NB4 (cell line): Measurements from ENCODE around the gene TTLL6.
A peak's percentile ranks its signal among the peaks of the same experiment; 100 is the strongest.

Experiments used
- DNase-seq: peaks from one replicate; pipeline ENCODE4 v3.0.0; 2010; ENCODE audit warnings: low read depth
- H3K4me3 ChIP-seq: one replicate; pipeline ENCODE4 v1.5.1; 2011; ENCODE audit warnings: mild to moderate bottlenecking, low read depth, low read length, moderate library complexity
- CTCF ChIP-seq: IDR thresholded peaks from one replicate; pipeline ENCODE4 v1.5.1; 2012; ENCODE audit warnings: low read depth, low read length
- MAX ChIP-seq: IDR thresholded peaks from 2 replicates; pipeline ENCODE4 v1.6.1; 2011; ENCODE audit warnings: low read depth, low read length
- MYC ChIP-seq: IDR thresholded peaks from 2 replicates; pipeline ENCODE4 v1.6.1; 2011; ENCODE audit warnings: low read depth, low read length
- POLR2A ChIP-seq: IDR thresholded peaks from 2 replicates; pipeline ENCODE4 v1.6.1; 2011; ENCODE audit warnings: mild to moderate bottlenecking; ENCODE audit not compliant: insufficient read length; ENCODE audit errors: extremely low read depth

Gene TTLL6

DNA sequence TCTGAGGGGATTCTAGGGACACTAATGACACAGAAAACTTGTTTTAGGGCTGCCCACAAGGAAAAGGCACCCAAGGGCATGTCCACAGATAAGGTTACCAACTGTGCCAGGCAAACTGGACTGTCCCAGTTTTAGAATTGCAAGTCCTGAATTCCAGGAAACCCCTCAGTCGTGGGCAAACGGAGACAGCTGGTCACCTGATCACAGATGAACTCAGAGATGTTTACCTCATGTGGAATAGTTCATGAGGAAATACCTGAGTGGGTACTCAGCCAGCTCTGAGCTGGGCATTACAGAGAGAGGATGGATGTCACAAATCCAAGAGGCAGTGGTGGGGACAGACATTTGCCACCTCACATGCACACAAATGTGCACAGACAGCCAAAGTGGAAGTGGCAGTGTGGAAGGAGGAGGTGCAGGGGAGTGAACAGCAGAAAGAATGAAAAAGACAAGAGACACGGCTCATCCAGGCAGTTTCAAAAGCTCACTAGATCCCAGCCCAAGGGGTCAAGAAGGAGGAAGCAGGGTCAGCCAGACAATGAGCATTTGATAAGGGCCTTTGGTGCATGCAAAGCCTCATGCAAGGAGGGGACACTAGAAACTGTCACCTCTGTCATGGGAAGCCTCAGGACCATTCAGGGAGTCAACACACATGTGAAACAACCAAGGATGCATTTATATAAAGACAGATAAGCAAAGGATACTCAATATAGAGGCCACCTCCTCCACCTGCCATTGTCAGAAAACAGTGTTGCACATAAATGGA lies 24.8 kb downstream of the TTLL6 start:
- DNase-seq: no peak
- no peak for TF ChIP-seq MYC
- H3K4me3 ChIP-seq: no peak overlapping the region

GRCh38 chr17:48791128-48792032 lies 25.6 kb downstream of the TTLL6 start:
- no peak overlapping the region for H3K4me3 ChIP-seq
- peak; percentile 67 for DNase-seq
- TF ChIP-seq CTCF (peak; percentile 65), MYC (no peak)

GRCh38 chr17:48790607-48791127 lies 26.4 kb downstream of the TTLL6 start:
- H3K4me3 ChIP-seq: no peak overlapping the region
- DNase-seq: no peak
- no peak for TF ChIP-seq MYC
- no peak for TF ChIP-seq CTCF
- no peak for TF ChIP-seq MAX

GRCh38 chr17:48787828-48788227 lies 29.2 kb downstream of the TTLL6 start:
- no peak for TF ChIP-seq CTCF
- TF ChIP-seq MAX: no peak
- TF ChIP-seq MYC: no peak
- no peak for TF ChIP-seq POLR2A
- no peak for DNase-seq
- no peak overlapping the region for H3K4me3 ChIP-seq

DNA sequence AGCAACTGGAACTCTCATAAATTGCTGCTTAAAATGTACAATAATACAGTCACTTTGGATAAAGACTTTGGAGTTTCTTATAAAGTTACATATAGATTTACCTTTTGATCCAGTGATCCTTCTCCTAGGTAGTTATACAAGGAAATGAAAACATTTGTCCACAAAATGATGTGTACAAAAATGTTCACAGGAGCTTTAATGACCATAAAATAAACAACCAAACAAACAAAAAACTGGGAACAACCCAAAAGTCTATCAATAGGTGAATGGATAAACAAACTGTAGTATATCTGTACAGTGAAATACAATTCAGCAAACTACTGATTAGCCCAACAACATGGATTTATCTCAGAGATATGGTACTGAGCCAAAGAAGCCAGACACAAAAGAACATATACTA lies 37.6 kb downstream of the TTLL6 start:
- no peak for DNase-seq
- TF ChIP-seq MAX (no peak), MYC (no peak), POLR2A (no peak), CTCF (no peak)
- H3K4me3 ChIP-seq: no peak overlapping the region

DNA sequence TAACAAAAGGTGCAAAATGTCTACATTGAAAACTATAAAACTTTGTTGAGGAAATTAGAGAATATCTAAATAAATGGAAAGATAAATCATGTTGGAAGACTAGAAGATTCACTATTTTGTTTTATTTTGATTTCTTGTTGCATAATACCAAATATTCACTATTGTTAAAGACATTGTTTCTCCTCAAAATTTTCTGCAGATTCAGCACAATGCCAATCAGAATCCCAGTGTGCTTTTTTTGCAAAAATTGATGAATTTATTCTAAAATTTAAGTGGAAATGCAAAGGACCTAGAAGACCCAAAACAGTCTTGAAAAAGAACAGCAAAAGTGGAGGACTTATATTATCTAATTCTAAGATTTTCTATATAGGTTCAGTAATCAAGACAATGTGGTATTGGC lies 40.4 kb downstream of the TTLL6 start:
- no peak overlapping the region for H3K4me3 ChIP-seq
- no peak for DNase-seq
- TF ChIP-seq MYC (no peak), POLR2A (no peak), CTCF (no peak), MAX (no peak)
